GM12873 (cell line): ENCODE results near the gene RHBDL2.

Experiments
- CTCF ChIP-seq: IDR thresholded peaks from 2 replicates; pipeline ENCODE4 v1.5.1; 2012; ENCODE audit warnings: low read depth, mild to moderate bottlenecking, moderate library complexity, low read length, control low read depth; ENCODE audit not compliant: insufficient read depth; ENCODE audit errors: missing control alignments

RHBDL2 gene

GRCh38 chr1:38923607-38924006, 18.0 kb downstream of the RHBDL2 start:
- no peak for TF ChIP-seq CTCF

GRCh38 chr1:38919130-38919529, 22.5 kb downstream of the RHBDL2 start:
- no peak for TF ChIP-seq CTCF

GRCh38 chr1:38918568-38918967, 23.1 kb downstream of the RHBDL2 start:
- no peak for TF ChIP-seq CTCF

- TF ChIP-seq CTCF: no peak
Observed at GRCh38 chr1:38917772-38918171, 23.9 kb downstream of the RHBDL2 start.

GRCh38 chr1:38917337-38917736, 24.3 kb downstream of the RHBDL2 start:
- TF ChIP-seq CTCF: no peak

- no peak for TF ChIP-seq CTCF
Observed at GRCh38 chr1:38915352-38915948, 26.2 kb downstream of the RHBDL2 start.

GRCh38 chr1:38908821-38909220, 32.8 kb downstream of the RHBDL2 start:
- no peak for TF ChIP-seq CTCF
